Measurements from ENCODE around the gene DNAH14.
"Not testable (repeated sequence)": the region's sequence is repeated elsewhere in the genome, so short reads cannot be mapped to it uniquely, and the experiment has no call there.

The DNAH14 gene

DNA sequence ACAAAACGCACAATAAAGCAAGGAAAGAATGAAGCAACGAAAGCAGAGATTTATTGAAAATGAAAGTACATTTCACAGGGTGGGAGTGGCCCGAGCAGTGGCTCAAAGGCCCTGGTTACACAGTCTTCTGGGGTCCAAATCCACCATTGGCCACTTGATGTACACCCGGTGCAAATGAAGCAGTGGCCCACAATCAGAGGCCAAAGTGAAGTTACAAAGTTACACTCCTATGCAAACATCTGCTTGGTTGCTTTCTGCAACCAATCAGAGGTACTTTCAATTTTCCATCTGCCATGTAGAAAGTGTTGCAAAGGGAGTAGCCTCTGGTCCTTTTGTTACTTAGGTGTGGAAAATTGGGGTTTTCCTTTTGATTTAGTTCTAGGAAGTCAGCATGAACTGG, 10.0 kb upstream of the DNAH14 start:
- CTCF ChIA-PET, result no interaction called here
- POLR2A ChIA-PET, result no interaction called here
- DNase-seq (ENCODE audit: extremely low spot score), result no peak
- TF ChIP-seq, protein P1, sequence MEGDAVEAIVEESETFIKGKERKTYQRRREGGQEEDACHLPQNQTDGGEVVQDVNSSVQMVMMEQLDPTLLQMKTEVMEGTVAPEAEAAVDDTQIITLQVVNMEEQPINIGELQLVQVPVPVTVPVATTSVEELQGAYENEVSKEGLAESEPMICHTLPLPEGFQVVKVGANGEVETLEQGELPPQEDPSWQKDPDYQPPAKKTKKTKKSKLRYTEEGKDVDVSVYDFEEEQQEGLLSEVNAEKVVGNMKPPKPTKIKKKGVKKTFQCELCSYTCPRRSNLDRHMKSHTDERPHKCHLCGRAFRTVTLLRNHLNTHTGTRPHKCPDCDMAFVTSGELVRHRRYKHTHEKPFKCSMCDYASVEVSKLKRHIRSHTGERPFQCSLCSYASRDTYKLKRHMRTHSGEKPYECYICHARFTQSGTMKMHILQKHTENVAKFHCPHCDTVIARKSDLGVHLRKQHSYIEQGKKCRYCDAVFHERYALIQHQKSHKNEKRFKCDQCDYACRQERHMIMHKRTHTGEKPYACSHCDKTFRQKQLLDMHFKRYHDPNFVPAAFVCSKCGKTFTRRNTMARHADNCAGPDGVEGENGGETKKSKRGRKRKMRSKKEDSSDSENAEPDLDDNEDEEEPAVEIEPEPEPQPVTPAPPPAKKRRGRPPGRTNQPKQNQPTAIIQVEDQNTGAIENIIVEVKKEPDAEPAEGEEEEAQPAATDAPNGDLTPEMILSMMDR (IDR thresholded peaks at IDR 0.05; ENCODE audit: control extremely low read depth, extremely low read depth, low read depth, missing control alignments), result no peak

DNA sequence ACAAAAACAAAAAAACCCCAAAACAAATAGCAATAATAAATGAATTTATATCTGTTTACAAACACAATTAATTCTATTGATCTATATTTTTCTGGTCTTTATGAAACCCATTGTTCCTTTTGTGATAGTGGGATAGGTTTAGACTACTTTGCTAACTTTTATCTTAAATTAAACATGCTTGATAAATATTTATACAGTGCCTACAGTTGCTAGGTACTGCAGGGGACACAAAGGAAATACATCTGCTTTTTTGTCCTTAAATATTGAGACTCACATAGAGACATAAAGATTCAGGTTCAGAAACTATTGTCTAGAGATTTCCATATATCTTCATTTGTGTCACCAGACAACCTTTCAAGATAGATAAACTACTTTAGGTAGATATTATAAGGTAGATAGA, 8.5 kb upstream of the DNAH14 start:
- ChIA-PET CTCF (no interaction called here), POLR2A (no interaction called here)
- TF ChIP-seq, protein P1 (IDR thresholded peaks at IDR 0.05; ENCODE audit: control extremely low read depth, extremely low read depth, low read depth, missing control alignments), result no peak
- DNase-seq (ENCODE audit: extremely low spot score), result no peak

DNA sequence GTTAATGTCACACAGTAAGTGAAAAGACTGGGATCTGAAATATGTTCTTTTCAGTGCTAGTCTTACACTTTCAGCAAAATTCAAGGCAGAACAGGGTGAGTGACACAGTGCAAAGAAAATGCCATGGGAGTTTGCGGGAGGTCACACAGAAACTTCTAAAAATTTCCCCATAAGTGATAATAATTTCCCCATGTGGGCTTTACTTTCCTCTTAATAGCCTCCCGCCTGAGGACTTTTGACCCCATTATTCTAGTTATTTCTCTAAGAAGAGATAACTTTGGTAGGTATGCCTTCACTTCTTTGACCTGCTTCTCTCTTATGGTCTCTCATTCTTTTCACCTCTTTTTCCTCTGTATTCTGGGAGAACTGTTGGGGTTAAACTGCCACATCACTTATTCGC, 8.1 kb upstream of the DNAH14 start:
- ChIA-PET CTCF (interaction anchor here (1.2 to 3.8 kb wide), 4 partner anchors 16 to 681 kb away, joined by 3 to 63 read pairs (median 8); no protein-coding TSS in a partner anchor), POLR2A (no interaction called here)
- TF ChIP-seq, protein P1 (IDR thresholded peaks at IDR 0.05; ENCODE audit: control extremely low read depth, extremely low read depth, low read depth, missing control alignments), result no peak
- DNase-seq (ENCODE audit: extremely low spot score), result no peak

DNA sequence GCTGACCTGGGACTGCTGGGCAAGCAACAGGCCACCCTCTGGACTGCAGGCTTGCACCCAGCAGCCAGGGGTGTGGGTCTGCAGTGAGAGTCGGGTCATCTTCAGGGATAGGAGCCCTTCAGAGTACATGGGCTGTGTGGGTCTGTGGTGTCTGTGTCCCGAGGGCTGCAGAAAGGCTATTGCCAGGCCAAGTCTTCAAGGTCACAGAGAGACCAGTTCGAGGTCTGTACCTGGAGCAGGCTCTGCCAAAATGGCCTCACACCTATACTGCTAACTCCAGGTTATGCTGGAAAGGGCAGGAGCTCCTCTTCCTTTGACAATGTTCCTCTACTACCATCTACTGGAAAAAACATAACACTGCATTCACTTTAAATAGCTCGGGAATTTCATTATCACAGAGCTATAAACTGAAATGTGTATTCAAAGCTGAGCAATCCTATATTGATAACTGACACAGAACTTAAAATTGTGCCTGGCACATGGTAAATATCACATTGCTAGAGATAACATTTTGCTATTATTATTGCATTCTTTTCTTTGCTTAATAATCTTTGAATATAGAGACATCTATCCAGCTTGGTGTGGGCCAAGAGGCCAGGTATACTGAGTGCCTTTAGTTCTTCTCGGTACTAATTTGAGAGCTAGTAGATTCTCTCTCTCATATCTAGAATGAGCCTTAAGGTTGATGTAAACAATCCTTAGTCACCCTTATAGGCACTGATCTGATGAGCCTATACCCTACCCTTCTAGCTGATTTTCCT, 6.9 kb upstream of the DNAH14 start:
- peak; percentile 56 for DNase-seq (ENCODE audit: extremely low spot score)
- POLR2A ChIA-PET, result no interaction called here
- CTCF ChIA-PET, result interaction anchor here (0.6 to 3.8 kb wide), 54 partner anchors 9 to 1789 kb away, joined by 3 to 63 read pairs (median 4); partner anchors contain the start of gene CNIH3
- TF ChIP-seq, protein P1 (IDR thresholded peaks at IDR 0.05; ENCODE audit: control extremely low read depth, extremely low read depth, low read depth, missing control alignments), result peak; percentile 54

DNA sequence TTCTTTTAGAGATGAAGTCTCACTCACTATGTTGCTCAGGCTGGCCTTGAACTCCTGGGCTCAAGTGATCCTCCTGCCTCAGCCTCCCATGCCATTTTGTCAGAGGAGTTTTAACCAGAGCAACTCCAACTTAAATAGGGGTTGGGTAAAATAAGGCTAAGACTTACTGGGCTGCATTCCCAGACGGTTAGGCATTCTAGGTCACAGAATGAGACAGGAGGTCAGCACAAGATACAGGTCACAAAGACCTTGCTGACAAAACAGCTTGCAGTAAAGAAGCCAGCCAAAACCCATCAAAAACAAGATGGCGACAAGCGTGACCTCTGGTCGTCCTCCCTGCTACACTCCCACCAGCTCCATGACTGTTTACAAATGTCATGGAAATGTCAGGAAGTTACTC, 5.7 kb upstream of the DNAH14 start:
- no peak for DNase-seq (ENCODE audit: extremely low spot score)
- ChIA-PET POLR2A (no interaction called here), CTCF (interaction anchor here (0.8 to 3.8 kb wide), 8 partner anchors 8 to 461 kb away, joined by 3 to 63 read pairs (median 6); no protein-coding TSS in a partner anchor)
- TF ChIP-seq, protein P1 (IDR thresholded peaks at IDR 0.05; ENCODE audit: control extremely low read depth, extremely low read depth, low read depth, missing control alignments), result no peak

DNA sequence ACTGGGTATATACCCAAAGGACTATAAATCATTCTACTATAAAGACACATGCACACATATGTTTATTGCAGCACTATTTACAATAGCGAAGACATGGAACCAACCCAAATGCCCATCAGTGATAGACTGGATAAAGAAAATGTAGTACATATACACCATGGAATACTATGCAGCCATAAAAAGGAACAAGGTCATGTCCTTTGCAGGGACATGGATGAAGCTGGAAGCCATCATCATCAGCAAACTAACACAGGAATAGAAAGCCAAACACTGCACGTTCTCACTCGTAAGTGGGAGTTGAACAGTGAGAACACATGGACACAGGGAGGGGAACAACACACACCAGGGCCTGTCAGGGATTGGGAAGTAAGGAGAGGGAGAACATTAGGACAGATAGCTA, 1.8 kb upstream of the DNAH14 start:
- CTCF ChIA-PET; DNase-seq (ENCODE audit: extremely low spot score); POLR2A ChIA-PET: not testable (repeated sequence)

DNA sequence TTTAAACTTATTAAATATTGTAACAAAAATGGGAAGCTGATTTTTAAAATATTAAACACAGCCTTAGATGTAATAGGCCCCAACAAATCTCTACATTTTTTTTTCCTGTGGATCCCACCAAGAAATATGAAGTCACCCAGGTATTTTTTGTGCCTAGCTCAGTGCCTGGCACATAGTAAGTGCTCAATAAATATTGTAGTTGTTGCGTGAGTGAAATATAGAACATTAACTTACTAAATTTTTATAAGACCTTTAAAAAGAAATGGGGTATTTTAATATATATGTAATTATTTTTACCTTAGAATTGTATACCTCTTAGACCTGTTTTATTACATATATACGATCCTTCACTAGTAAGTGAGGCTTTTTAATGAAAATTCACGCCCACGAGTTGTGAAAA, 569 bp upstream of the DNAH14 start:
- DNase-seq (ENCODE audit: extremely low spot score), result no peak
- ChIA-PET POLR2A (no interaction called here), CTCF (no interaction called here)
- TF ChIP-seq, protein P1 (IDR thresholded peaks at IDR 0.05; ENCODE audit: control extremely low read depth, extremely low read depth, low read depth, missing control alignments), result no peak

Measured in GM10248 (cell line).